Vein endothelial cell (primary cell): ENCODE measurements around the gene SUB1. TPM values are rescaled to one million over a fixed set of nuclear protein-coding genes. Genes with fewer than 3 reads are reported as not detected.

Experiments
- total RNA-seq: library from RNA; depleted of rRNA; stranded (reverse); fragments of >200 nt; gene quantifications from 2 replicates; pipeline ENCODE4 v1.2.3, GENCODE V29; 2012

Gene SUB1
- 94.7 and 159 TPM in 2 replicates for total RNA-seq

GRCh38 chr5:32585446-32586275 is at the start of gene SUB1:
Gene SUB1 (plus strand): TSS chr5:32585557. CDS start chr5:32588513, 2,956 bp downstream.

Other genes starting within 250 kb of the SUB1 start
- 74.5 and 76.3 TPM in 2 replicates for gene ZFR, start 140.8 kb upstream of the SUB1 start, total RNA-seq
- gene NPR3, start 125.8 kb downstream of the SUB1 start, total RNA-seq, result 0.96 and 1.3 TPM in 2 replicates